SKM-1 treated with dmso at 0.1 percent for 144 hours (cell line): ENCODE measurements around the gene NRP2.
A peak's percentile ranks its signal among the peaks of the same experiment; 100 is the strongest.

Source experiments
- DNase-seq: peaks from one replicate; lab custom pipeline; 2025; ENCODE audit not compliant: unreplicated experiment; lab: John Stamatoyannopoulos, UW

Gene NRP2

GRCh38 chr2:205770577-205770976 is 88.3 kb downstream of the NRP2 start:
- DNase-seq = no peak

GRCh38 chr2:205771031-205771430 is 88.7 kb downstream of the NRP2 start:
- no peak for DNase-seq

- DNase-seq = no peak
Observed at GRCh38 chr2:205771666-205772065, 89.4 kb downstream of the NRP2 start.

- no peak for DNase-seq
Observed at GRCh38 chr2:205772983-205773382, 90.7 kb downstream of the NRP2 start.

- DNase-seq = no peak
Observed at GRCh38 chr2:205773989-205774388, 91.7 kb downstream of the NRP2 start.

GRCh38 chr2:205775097-205775877 is 93.0 kb downstream of the NRP2 start:
- DNase-seq = no peak

GRCh38 chr2:205776139-205776538 is 93.8 kb downstream of the NRP2 start:
- DNase-seq = peak; percentile 52

- DNase-seq = no peak
Observed at GRCh38 chr2:205776720-205777119, 94.4 kb downstream of the NRP2 start.

GRCh38 chr2:205778356-205778755 is 96.1 kb downstream of the NRP2 start:
- no peak for DNase-seq

GRCh38 chr2:205780645-205781044 is 98.3 kb downstream of the NRP2 start:
- DNase-seq = no peak

GRCh38 chr2:205781244-205781931 is 99.1 kb downstream of the NRP2 start:
- DNase-seq = no peak

GRCh38 chr2:205782941-205783340 is 100.6 kb downstream of the NRP2 start:
- DNase-seq = no peak

GRCh38 chr2:205783872-205784499 is 101.7 kb downstream of the NRP2 start:
- DNase-seq = no peak

- no peak for DNase-seq
Observed at GRCh38 chr2:205785507-205786260, 103.4 kb downstream of the NRP2 start.

- no peak for DNase-seq
Observed at GRCh38 chr2:205786976-205787375, 104.7 kb downstream of the NRP2 start.

GRCh38 chr2:205787761-205788160 is 105.5 kb downstream of the NRP2 start:
- DNase-seq = no peak

GRCh38 chr2:205789906-205790305 is 107.6 kb downstream of the NRP2 start:
- DNase-seq = no peak

GRCh38 chr2:205792908-205793307 is 110.6 kb downstream of the NRP2 start:
- no peak for DNase-seq

- DNase-seq = no peak
Observed at GRCh38 chr2:205796805-205797313, 114.6 kb downstream of the NRP2 start.

- no peak for DNase-seq
Observed at GRCh38 chr2:205797866-205798265, 115.6 kb downstream of the NRP2 start.

GRCh38 chr2:205800224-205800623 is 117.9 kb downstream of the NRP2 start:
- DNase-seq = no peak
